Measurements from ENCODE around the gene ELK4.

DNA sequence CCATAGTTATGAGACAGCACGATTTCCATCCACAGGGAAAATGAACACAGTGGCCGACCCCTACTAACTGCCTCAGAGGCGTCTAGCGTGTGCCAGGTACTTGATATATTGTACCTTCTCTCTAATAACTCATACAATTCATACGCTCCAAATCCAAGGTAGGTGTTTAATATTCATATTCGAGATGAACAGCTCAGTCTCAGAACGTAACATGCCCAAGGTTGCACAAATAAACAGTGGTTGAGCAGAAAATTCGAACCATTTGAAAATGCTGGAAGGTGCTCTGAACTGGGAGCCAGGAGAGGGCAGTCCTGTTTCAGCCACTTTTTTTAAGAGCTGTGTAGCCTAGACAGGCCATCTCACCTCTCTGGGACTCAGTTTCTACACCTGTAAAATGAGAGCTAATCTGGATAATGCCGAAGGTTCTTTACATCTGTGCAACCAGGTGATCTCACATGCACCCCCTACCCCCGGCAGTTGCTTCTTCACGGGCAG is 40.6 kb upstream of the ELK4 start:
- TF ChIP-seq HDGF (IDR thresholded peaks at IDR 0.05; ENCODE audit: borderline replicate concordance) (no peak), FOXM1 (IDR thresholded peaks at IDR 0.05; ENCODE audit: borderline replicate concordance) (no peak)
- TF ChIP-seq, protein P1, sequence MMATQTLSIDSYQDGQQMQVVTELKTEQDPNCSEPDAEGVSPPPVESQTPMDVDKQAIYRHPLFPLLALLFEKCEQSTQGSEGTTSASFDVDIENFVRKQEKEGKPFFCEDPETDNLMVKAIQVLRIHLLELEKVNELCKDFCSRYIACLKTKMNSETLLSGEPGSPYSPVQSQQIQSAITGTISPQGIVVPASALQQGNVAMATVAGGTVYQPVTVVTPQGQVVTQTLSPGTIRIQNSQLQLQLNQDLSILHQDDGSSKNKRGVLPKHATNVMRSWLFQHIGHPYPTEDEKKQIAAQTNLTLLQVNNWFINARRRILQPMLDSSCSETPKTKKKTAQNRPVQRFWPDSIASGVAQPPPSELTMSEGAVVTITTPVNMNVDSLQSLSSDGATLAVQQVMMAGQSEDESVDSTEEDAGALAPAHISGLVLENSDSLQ (IDR thresholded peaks at IDR 0.05): no peak

All from HEK293T (cell line).